Activated CD4-positive, alpha-beta T cell treated with anti-CD3 and anti-CD28 coated beads for 36 hours (primary cell): ENCODE measurements around the gene PPP1CA. TPM values are rescaled to one million over a fixed set of nuclear protein-coding genes. Genes with fewer than 3 reads are reported as not detected.
A peak's percentile ranks its signal among the peaks of the same experiment; 100 is the strongest.

Experiments
- ATAC-seq: fragments of 200-7000 bp; cut with Tn5 transposase; one replicate; pipeline ENCODE4 v1.10.0; 2021; ENCODE audit warnings: mild to moderate bottlenecking, moderate library complexity
- CTCF ChIA-PET: fragments of 350-600 bp; sonication (Branson Sonifier 250); formaldehyde crosslinking; loops from one replicate; lab custom pipeline; 2021; ENCODE audit warnings: antibody characterized with exemption; lab: Charles Lee
- POLR2A ChIA-PET: fragments of 350-600 bp; sonication (Branson Sonifier 250); formaldehyde crosslinking; loops from one replicate; lab custom pipeline; 2021; ENCODE audit warnings: antibody characterized with exemption, inconsistent platforms; lab: Charles Lee
- DNase-seq: peaks from one replicate; pipeline ENCODE4 v3.0.0-alpha.2; 2020
- H3K27ac Mint-ChIP-seq: one replicate; pipeline ENCODE4 v1.8.0; 2021; ENCODE audit warnings: mixed read lengths
- H3K27me3 Mint-ChIP-seq: one replicate; pipeline ENCODE4 v1.8.0; 2021; ENCODE audit warnings: mixed read lengths
- H3K36me3 Mint-ChIP-seq: one replicate; pipeline ENCODE4 v1.8.0; 2021; ENCODE audit warnings: low read depth, mixed read lengths
- H3K4me1 Mint-ChIP-seq: one replicate; pipeline ENCODE4 v1.8.0; 2021; ENCODE audit warnings: mixed read lengths
- H3K4me3 Mint-ChIP-seq: one replicate; pipeline ENCODE4 v1.8.0; 2021; ENCODE audit warnings: mild to moderate bottlenecking, moderate library complexity, mixed read lengths
- H3K9me3 Mint-ChIP-seq: one replicate; pipeline ENCODE4 v1.8.0; 2021; ENCODE audit warnings: low read depth, mixed read lengths
- intact Hi-C, 2 experiments: fragments of 100-400 bp; cut with DNase I in 1 of 2; cut with micrococcal nuclease in 1 of 2; formaldehyde crosslinking; loops; one replicate each; pipeline versions ENCODE4 v1.14.2 to v1.15.1; 2022 to 2024; cut with DNase I, micrococcal nuclease
- total RNA-seq, 2 experiments: library from RNA; stranded (reverse); gene quantifications; one replicate each; pipeline ENCODE4 v1.2.3, GENCODE V29; 2021

PPP1CA gene
- total RNA-seq, 2 experiments from 2014 or later, result 199 to 227 TPM

DNA sequence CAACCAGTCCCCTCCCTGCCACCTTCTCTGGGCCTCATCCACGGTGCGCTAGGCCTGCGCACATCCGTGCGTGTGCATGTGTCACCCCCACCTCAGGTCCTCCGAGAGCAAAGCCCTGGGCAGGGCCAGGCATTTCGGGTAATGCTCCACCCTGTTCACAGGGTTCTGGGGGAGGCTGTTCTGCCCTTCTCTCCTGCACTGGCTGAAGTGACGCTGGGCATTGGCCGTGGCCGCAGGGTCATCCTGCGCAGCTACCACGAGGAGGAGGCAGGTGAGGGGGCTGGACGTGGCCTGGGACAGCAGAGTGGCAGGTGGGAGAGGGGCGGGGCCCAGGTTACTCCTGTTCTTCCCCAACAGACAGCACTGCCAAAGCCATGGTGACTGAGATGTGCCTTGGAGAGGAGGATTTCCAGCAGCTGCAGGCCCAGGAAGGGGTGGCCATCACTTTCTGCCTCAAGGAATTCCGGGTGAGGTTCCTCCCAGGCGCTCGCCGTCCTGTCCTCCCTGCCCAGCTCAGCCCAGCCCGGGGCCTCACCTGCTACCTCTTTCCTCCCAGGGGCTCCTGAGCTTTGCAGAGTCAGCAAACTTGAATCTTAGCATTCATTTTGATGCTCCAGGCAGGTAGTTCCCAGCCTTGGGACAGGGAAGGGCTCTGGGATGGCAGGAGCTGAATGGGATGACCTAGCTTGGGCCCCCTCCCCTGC is 6.0 kb downstream of the PPP1CA start:
- H3K9me3 Mint-ChIP-seq, result no peaks in the 10 kb centered on the region
- intact Hi-C loops, result no loop called here
- ChIA-PET POLR2A (interaction anchor here (0.6 kb wide), 1 partner anchor 48 kb away, joined by 9 read pairs; no protein-coding TSS in a partner anchor), CTCF (interaction anchor here (0.6 to 1.7 kb wide), 6 partner anchors 9 to 79 kb away, joined by 3 to 6 read pairs (median 4); no protein-coding TSS in a partner anchor)
- peaks cover 55% of the 10 kb centered on the region for H3K4me1 Mint-ChIP-seq
- H3K27me3 Mint-ChIP-seq, result no peaks in the 10 kb centered on the region
- peaks cover 38% of the 10 kb centered on the region for H3K36me3 Mint-ChIP-seq
- H3K4me3 Mint-ChIP-seq, result no peak overlapping the region
- ATAC-seq, result no peak
- DNase-seq, result no peak
- no peak overlapping the region for H3K27ac Mint-ChIP-seq

DNA sequence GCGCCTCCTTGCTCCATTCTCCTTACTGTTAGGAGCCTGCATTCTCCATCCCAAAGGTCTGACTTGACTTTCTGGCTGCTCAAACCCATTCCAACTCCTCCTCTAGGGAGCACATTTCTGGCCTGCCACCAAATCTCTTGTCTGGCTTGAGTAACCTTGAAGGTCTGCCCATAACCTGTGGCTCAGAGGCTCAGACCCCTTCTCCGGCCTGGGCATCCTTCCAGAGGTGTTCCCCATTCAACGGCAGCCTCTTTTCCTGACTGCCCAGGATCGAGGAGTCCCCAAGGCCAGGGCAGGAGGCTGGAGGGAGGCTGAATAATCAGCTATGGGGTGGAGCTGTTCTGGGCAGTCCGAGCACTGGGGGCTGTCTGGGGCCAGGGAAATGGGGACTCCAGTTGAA is 7.7 kb downstream of the PPP1CA start:
- Mint-ChIP-seq H3K36me3 (peaks cover 27% of the 10 kb centered on the region), H3K4me1 (peaks cover 50% of the 10 kb centered on the region), H3K9me3 (no peaks in the 10 kb centered on the region), H3K27ac (no peak overlapping the region), H3K4me3 (peak overlapping the region; percentile 89), H3K27me3 (no peaks in the 10 kb centered on the region)
- no peak for ATAC-seq
- CTCF ChIA-PET, result interaction anchor here (1.0 to 1.2 kb wide), 2 partner anchors 11 to 19 kb away, joined by 3 read pairs; no protein-coding TSS in a partner anchor
- POLR2A ChIA-PET, result no interaction called here
- intact Hi-C loops, result loop anchor here in 1 of 2 experiments (5.0 kb wide), 1 partner anchor 722 kb away; no protein-coding TSS in a partner anchor
- no peak for DNase-seq

DNA sequence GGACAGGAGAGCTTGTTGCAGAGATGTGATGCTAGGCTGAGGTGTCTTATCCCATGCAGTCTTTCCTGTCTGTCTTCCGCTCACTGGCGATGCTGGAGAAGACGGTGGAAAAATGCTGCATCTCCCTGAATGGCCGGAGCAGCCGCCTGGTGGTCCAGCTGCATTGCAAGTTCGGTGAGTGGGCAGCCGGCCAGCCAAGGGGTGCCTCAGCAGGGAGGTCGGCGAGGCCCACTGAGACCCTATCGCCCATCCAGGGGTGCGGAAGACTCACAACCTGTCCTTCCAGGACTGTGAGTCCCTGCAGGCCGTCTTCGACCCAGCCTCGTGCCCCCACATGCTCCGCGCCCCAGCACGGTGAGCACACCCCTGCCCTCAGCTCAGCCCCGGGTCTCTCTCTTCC is 8.2 kb downstream of the PPP1CA start:
- H3K27ac Mint-ChIP-seq, result no peak overlapping the region
- intact Hi-C loops, result loop anchor here in 1 of 2 experiments (5.0 kb wide), 1 partner anchor 721 kb away; no protein-coding TSS in a partner anchor
- POLR2A ChIA-PET, result interaction anchor here (1.0 kb wide), 1 partner anchor 153 kb away, joined by 3 read pairs; no protein-coding TSS in a partner anchor
- H3K36me3 Mint-ChIP-seq, result peaks cover 23% of the 10 kb centered on the region
- H3K4me1 Mint-ChIP-seq, result peaks cover 48% of the 10 kb centered on the region
- ATAC-seq (no peak), DNase-seq (no peak)
- H3K27me3 Mint-ChIP-seq, result no peaks in the 10 kb centered on the region
- CTCF ChIA-PET, result no interaction called here
- H3K9me3 Mint-ChIP-seq, result no peaks in the 10 kb centered on the region
- peak overlapping the region; percentile 89 for H3K4me3 Mint-ChIP-seq

DNA sequence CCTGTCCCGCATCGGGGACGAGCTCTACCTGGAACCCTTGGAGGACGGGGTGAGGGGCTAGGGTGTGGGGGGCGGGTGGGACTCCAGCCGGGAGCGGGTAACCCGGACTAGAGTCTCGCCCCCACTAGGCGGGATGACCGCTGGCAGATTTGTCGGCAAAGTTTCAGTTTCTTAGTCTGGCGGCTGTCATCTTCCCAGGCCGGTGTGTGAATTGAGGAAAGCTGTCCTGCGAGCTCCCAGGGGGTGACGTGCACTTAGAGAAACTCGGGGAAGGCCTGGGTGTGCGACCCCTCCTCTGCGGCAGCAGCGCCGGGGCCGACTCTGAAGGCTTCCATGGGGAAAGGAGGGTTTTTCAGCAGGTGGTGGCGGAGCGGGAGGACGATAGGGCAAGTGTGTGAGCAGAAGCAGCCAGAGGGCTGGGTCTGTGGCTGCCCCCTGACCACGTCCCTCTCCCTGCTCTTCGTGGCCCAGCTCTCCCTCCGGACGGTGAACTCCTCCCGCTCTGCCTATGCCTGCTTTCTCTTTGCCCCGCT is 9.4 kb downstream of the PPP1CA start:
- ChIA-PET POLR2A (interaction anchor here (1.0 to 1.4 kb wide), 5 partner anchors 8 to 152 kb away, joined by 3 to 7 read pairs (median 3); partner anchors contain the start of genes PPP1CA, PTPRCAP and TBC1D10C), CTCF (interaction anchor here (0.6 to 20.0 kb wide), 6 partner anchors 9 to 45 kb away, joined by 3 to 445 read pairs (median 8); partner anchors contain the start of genes POLD4, PPP1CA, PTPRCAP and TBC1D10C)
- Mint-ChIP-seq H3K4me3 (peak overlapping the region; percentile 89), H3K9me3 (no peaks in the 10 kb centered on the region), H3K4me1 (peaks cover 39% of the 10 kb centered on the region), H3K27ac (peak overlapping the region; percentile 80), H3K36me3 (peaks cover 13% of the 10 kb centered on the region), H3K27me3 (no peaks in the 10 kb centered on the region)
- intact Hi-C loops, result loop anchor here in 1 of 2 experiments (5.0 kb wide), 1 partner anchor 720 kb away; no protein-coding TSS in a partner anchor
- no peak for DNase-seq
- peak; percentile 17 for ATAC-seq

DNA sequence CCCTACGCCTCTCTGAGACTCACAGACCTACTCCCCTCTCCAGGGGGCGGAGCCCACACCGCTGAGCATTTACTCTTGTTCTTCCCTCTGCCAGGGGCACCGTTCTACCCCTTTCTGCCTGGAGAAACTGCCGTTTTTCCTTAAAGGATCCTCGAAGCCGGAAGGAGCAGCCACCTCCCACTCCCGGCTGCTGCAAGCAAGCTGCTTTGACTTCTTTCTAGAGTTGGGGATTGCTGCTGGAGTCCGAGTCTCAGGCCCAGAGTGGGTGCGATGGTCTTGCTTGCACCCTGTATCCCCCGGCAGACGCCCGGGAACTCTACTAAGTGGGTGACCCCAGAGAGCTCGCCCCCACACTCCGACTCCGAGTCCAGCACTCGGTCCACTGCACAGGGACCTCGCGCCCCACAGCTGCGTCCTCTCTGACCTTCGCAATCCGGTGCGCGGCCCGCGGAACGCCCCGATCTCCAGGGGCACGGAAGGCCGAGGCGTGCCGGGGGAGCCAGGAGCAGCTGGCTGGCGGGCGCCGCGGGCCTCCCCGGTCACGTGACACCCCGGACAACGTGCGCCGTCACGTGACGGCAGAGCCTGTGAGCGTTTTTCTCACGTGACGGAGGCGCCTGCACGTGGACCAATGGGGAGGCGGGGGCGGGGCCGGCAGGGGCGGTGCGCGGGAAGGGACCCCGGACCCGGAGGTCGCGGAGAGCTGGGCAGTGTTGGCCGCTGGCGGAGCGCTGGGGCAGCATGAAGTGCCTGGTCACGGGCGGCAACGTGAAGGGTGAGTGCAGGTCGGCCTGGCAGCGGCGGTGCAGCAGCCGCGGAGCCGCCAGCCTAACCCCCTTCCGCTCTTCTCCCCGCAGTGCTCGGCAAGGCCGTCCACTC is 10.1 kb downstream of the PPP1CA start, which contains the start of gene RAD9A:
Gene RAD9A (plus strand): TSS at position 683 of the 879 bp plus-strand sequence. CDS start 59 bp downstream, at position 742.
- CTCF ChIA-PET, result interaction anchor here (0.6 to 20.0 kb wide), 8 partner anchors 9 to 46 kb away, joined by 3 to 445 read pairs (median 8); partner anchors contain the start of genes POLD4, PPP1CA, PTPRCAP and TBC1D10C
- ATAC-seq (peak; percentile 74), DNase-seq (peak; percentile 97)
- Mint-ChIP-seq H3K4me3 (peak within 1 kb of the TSS; percentile 89), H3K4me1 (peaks cover 34% of the 10 kb centered on the region), H3K9me3 (no peaks in the 10 kb centered on the region), H3K27me3 (no peaks in the 10 kb centered on the region), H3K27ac (peak within 1 kb of the TSS; percentile 80), H3K36me3 (peaks cover 9% of the 10 kb centered on the region)
- intact Hi-C loops, result loop anchor here (1.0 to 5.0 kb wide), 9 partner anchors 10 to 719 kb away; partner anchors contain the start of genes POLD4 (in 1 of the 2), PPP1CA (in 1 of the 2), RPS6KB2 (in 1 of the 2) and TMEM134 (in 1 of the 2)
- POLR2A ChIA-PET, result interaction anchor here (0.8 to 1.4 kb wide), 5 partner anchors 9 to 46 kb away, joined by 3 to 7 read pairs (median 3); partner anchors contain the start of genes POLD4, PPP1CA, PTPRCAP and TBC1D10C

DNA sequence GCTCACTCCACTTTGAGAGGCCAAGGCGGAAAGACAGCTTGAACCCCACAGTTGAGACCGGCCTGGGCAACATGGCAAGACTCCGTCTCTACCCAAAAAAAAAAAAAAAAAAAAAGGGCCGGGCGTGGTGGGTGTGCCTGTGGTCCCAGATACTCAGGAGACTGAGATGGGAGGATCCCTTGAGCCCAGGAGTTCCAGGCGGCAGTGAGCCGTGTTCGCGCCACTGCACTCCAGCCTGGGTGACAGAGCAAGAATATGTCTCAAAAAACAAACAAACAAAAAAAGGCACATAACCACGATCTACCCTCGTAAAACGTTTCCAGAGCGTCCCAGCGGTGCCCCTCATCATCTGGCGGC is 10.7 kb downstream of the PPP1CA start:
- ChIA-PET CTCF (interaction anchor here (0.6 to 20.0 kb wide), 5 partner anchors 8 to 36 kb away, joined by 3 to 445 read pairs (median 9); partner anchors contain the start of genes POLD4, PPP1CA and TBC1D10C), POLR2A (no interaction called here)
- Mint-ChIP-seq H3K36me3 (peaks cover 6% of the 10 kb centered on the region), H3K4me1 (peaks cover 31% of the 10 kb centered on the region), H3K4me3 (peak overlapping the region; percentile 89), H3K27ac (peak overlapping the region; percentile 73), H3K9me3 (no peaks in the 10 kb centered on the region), H3K27me3 (no peaks in the 10 kb centered on the region)
- no peak for DNase-seq
- ATAC-seq, result no peak
- intact Hi-C loops, result loop anchor here (1.0 to 5.0 kb wide), 9 partner anchors 10 to 719 kb away; partner anchors contain the start of genes POLD4 (in 1 of the 2), PPP1CA (in 1 of the 2), RPS6KB2 (in 1 of the 2) and TMEM134 (in 1 of the 2)

DNA sequence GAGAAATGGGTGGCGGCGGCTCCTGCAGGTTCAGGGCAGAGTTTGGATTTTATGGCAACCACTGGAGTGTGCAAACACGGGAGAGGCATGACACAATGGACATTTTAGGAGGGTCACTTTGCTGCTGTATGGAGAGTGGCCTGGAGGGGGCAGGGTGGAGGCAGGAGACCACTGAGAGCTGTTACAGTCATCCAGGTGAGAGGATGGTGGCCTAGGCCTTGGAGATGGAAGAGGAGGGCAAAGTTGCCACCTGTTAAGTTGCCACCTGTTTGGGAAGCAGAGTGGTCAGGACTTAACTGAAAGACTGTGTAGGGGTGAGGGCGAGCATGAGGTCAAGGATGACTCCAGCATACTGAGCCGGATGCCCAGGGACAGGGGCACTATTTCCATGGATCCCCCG is 12.2 kb downstream of the PPP1CA start:
- ChIA-PET CTCF (interaction anchor here (0.6 to 20.0 kb wide), 6 partner anchors 9 to 177 kb away, joined by 3 to 445 read pairs (median 4); partner anchors contain the start of gene POLD4), POLR2A (no interaction called here)
- Mint-ChIP-seq H3K4me1 (peaks cover 31% of the 10 kb centered on the region), H3K9me3 (no peaks in the 10 kb centered on the region), H3K27me3 (no peaks in the 10 kb centered on the region), H3K36me3 (peaks cover 6% of the 10 kb centered on the region), H3K27ac (no peak overlapping the region), H3K4me3 (peak overlapping the region; percentile 50)
- intact Hi-C loops, result no loop called here
- ATAC-seq (peak; percentile 67), DNase-seq (peak; percentile 74)

DNA sequence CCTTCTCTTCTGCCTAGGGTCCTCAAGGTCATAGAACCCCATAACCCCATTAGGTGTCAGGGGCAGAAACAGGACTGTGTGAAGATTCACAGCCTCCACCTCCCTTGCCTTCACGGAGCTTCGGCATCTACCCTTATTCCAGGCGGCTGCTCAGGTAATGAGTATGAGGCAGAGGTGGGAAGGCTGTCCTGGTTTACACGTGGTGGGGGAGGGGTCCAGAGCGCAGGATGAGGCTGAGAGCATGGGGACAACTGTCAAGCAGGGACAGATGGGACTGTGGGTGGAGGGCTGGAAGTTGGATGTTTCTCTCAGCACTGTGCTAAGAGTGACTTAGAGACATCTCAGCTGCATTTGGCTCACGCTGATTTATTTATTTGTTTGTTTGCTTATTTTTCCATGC is 14.1 kb downstream of the PPP1CA start:
- Mint-ChIP-seq H3K27ac (no peak overlapping the region), H3K36me3 (no peaks in the 10 kb centered on the region), H3K27me3 (no peaks in the 10 kb centered on the region), H3K9me3 (no peaks in the 10 kb centered on the region), H3K4me3 (no peak overlapping the region), H3K4me1 (peaks cover 21% of the 10 kb centered on the region)
- DNase-seq (no peak), ATAC-seq (no peak)
- intact Hi-C loops, result no loop called here
- POLR2A ChIA-PET, result no interaction called here
- CTCF ChIA-PET, result interaction anchor here (0.5 to 20.0 kb wide), 8 partner anchors 9 to 71 kb away, joined by 3 to 445 read pairs (median 5); partner anchors contain the start of gene POLD4

DNA sequence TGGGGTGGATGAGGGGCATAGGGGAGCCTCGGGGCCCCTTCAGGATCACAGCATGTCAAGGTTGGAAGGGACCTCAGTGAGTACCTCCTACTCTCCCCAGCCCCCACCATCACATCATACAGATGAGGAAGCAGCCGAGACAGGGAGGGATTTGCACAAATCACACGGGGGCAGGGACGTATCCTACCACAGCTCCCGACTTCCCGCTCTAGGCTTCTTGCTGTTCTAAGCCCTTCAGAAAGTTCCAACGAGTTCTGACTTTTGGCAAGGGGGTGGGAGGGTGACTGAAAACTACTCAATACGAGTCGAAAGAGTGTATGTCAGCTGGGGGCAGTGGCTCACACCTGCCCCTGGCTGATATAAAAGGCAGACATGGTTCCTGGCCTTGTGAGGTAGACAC is 14.6 kb downstream of the PPP1CA start:
- Mint-ChIP-seq H3K4me3 (no peak overlapping the region), H3K36me3 (no peaks in the 10 kb centered on the region), H3K4me1 (peaks cover 19% of the 10 kb centered on the region), H3K9me3 (no peaks in the 10 kb centered on the region), H3K27ac (no peak overlapping the region), H3K27me3 (no peaks in the 10 kb centered on the region)
- DNase-seq, result no peak
- ChIA-PET CTCF (interaction anchor here (0.6 to 20.0 kb wide), 10 partner anchors 9 to 264 kb away, joined by 3 to 445 read pairs (median 4); partner anchors contain the start of genes ACY3 and POLD4), POLR2A (no interaction called here)
- no peak for ATAC-seq
- intact Hi-C loops, result no loop called here

DNA sequence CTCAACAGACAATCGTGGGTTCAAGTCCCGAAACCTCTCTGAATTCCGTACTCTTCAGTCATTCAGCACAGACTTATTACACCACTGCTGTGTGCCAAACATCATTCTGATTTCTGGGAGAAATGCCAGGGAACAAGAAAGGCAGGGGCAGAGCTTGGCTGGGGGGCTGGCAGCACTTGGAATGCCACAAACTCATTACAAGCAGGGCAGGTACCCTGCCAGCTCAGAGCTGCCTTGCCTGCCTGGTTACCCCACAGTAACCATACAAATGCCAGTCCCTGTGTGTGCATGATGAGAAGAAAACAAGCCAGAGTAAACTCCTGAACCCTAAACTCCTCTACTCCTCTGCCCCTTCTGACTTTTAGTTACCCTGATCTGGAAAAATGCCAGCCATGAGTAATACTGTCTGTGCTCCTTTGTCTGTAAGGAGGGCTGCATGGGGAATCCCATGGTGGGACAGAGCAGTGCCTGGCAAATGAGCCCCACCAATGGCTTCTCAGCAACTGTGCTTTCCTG is 16.7 kb downstream of the PPP1CA start:
- no peaks in the 10 kb centered on the region for H3K36me3 Mint-ChIP-seq
- DNase-seq (no peak), ATAC-seq (no peak)
- no peak overlapping the region for H3K27ac Mint-ChIP-seq
- no peak overlapping the region for H3K4me3 Mint-ChIP-seq
- H3K9me3 Mint-ChIP-seq, result no peaks in the 10 kb centered on the region
- H3K4me1 Mint-ChIP-seq, result peaks cover 11% of the 10 kb centered on the region
- no peaks in the 10 kb centered on the region for H3K27me3 Mint-ChIP-seq
- intact Hi-C loops, result loop anchor here in 1 of 2 experiments (5.0 kb wide), 1 partner anchor 118 kb away; the partner anchor contains the start of gene GRK2
- CTCF ChIA-PET, result interaction anchor here (1.0 to 20.0 kb wide), 5 partner anchors 15 to 268 kb away, joined by 3 to 445 read pairs (median 13); partner anchors contain the start of gene POLD4
- POLR2A ChIA-PET, result interaction anchor here (0.6 kb wide), 1 partner anchor 74 kb away, joined by 3 read pairs; no protein-coding TSS in a partner anchor
